ENCODE results near the gene USP2.

USP2 gene

DNA sequence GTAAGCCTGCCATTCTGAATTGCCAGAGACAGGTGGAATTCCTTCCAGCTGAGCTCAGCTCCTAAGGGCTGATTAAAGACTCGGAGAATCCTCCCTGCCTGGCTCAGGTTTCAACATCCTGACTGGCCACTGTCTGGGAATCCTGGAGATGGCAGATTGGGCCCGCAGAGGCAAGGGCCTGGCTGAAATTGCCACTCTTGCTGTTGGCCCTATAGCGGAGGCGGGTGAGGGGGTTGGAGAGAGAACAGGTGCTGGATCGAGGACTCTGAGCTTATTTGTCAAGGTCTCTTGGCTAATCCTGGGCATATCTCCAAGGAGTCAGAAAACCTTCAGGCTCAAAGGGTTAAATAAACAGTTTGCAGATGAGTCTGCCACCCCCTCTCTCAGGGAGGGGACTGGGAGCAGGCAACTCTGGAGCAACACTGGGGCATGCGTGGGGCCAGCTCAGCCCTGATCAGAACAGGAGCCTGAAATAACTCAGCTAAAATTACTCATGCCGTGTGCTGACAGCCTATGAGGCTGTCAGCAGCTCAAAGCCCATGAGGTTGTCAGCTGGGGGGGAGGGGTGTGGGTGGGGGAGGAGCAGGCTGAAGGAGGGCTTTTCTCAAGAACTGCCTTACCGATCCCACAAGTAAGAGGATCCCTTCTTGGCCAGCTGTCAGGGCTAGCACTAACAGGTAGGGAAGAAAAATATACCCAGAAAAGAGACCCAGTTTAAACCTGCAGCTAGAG lies 20.3 kb downstream of the USP2 start:
- Histone ChIP-seq H3K36me3 (ENCODE audit: insufficient read depth, low read length) (peaks cover 21% of the 10 kb centered on the region; the same call in 1 of the 2 replicates), H3K9me3 (ENCODE audit: low read depth, low read length) (no peaks in the 10 kb centered on the region), H3K9ac (ENCODE audit: insufficient read length) (no peak overlapping the region), H3K27ac (no peak overlapping the region), H3K4me3 (no peak overlapping the region)
- DNase-seq (ENCODE audit: low read depth, low spot score): no peak
- TF ChIP-seq FOXP2 (optimal IDR thresholded peaks at IDR 0.05; ENCODE audit: control extremely low read depth, extremely low read length, insufficient read depth) (no peak), EZH2 (IDR thresholded peaks at IDR 0.05) (no peak), POLR2AphosphoS5 (IDR thresholded peaks at IDR 0.05; ENCODE audit: borderline replicate concordance, low read depth, low read length) (no peak)

DNA sequence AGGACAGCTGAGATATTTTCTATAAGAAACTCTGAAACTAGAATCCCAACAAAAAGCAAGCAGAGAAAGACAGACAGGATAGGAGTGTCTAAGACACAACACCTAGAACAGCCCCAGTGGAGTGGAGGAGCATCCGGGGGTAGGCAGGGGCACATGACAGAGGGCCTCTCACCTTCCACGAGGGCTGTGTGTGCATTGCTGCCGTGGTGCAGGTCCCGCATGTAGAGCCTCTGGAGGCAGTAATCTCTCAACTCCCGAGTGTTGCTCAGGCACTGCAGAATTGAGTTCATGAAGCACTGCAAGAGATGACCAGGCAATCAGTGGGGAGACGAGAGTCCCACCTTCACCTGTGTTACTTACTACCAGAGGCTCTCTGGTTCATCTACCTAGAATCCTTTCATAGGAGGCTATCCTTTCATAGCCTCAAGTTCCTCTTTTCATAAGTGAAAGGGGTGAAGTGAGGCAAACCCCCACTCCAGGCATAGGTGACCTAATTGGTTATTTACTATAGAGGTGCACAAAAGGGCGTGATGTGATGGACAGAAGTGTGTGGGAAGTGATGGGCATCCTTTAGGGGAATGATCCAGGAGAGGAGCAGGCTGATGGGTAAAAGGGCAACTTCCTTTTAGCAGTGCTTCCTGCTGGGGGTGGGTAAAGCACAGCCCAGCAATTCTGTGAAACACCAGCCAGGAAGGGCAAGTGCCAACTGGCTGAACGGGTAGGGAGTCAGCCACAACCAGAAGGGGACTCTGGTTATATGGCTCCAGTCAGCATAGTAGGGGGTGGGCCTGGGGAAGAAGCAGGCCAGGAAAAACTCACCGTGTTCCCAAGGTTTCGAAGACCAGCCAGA lies 21.9 kb downstream of the USP2 start:
- H3K4me3 ChIP-seq: no peak overlapping the region
- DNase-seq (ENCODE audit: low read depth, low spot score): no peak
- no peak overlapping the region for H3K9ac ChIP-seq (ENCODE audit: insufficient read length)
- no peaks in the 10 kb centered on the region for H3K9me3 ChIP-seq (ENCODE audit: low read depth, low read length)
- H3K36me3 ChIP-seq (ENCODE audit: insufficient read depth, low read length): peaks cover 22% of the 10 kb centered on the region; the same call in 1 of the 2 replicates
- no peak for TF ChIP-seq FOXP2 (optimal IDR thresholded peaks at IDR 0.05; ENCODE audit: control extremely low read depth, extremely low read length, insufficient read depth)
- no peak overlapping the region for H3K27ac ChIP-seq

DNA sequence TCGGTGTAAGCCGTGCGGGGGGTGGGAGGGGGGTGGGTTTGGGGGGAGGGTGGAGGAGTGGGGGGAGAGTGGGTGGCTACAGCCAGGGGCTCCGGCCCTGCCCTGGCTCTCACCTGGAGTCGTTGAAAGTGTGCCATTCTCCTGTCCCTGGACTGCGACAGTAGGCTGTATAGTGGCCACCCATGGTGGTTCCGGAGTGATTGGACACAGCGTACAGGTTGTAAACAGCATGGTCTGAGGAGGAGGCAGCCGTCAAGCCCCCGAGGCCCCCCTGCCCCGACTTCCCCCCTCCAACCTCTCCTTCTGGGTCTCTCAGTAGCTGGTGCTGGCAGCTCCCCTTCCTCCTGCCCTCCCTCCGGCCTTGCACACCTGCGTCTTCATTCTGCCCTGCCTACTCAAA lies 24.4 kb downstream of the USP2 start:
- Histone ChIP-seq H3K4me3 (no peak overlapping the region), H3K36me3 (ENCODE audit: insufficient read depth, low read length) (peaks cover 22% of the 10 kb centered on the region; the same call in 1 of the 2 replicates), H3K9ac (ENCODE audit: insufficient read length) (no peak overlapping the region), H3K9me3 (ENCODE audit: low read depth, low read length) (no peaks in the 10 kb centered on the region), H3K27ac (no peak overlapping the region)
- no peak for TF ChIP-seq EZH2 (IDR thresholded peaks at IDR 0.05)
- TF ChIP-seq FOXP2 (optimal IDR thresholded peaks at IDR 0.05; ENCODE audit: control extremely low read depth, extremely low read length, insufficient read depth): no peak
- TF ChIP-seq POLR2AphosphoS5 (IDR thresholded peaks at IDR 0.05; ENCODE audit: borderline replicate concordance, low read depth, low read length): no peak
- no peak for DNase-seq (ENCODE audit: low read depth, low spot score)

DNA sequence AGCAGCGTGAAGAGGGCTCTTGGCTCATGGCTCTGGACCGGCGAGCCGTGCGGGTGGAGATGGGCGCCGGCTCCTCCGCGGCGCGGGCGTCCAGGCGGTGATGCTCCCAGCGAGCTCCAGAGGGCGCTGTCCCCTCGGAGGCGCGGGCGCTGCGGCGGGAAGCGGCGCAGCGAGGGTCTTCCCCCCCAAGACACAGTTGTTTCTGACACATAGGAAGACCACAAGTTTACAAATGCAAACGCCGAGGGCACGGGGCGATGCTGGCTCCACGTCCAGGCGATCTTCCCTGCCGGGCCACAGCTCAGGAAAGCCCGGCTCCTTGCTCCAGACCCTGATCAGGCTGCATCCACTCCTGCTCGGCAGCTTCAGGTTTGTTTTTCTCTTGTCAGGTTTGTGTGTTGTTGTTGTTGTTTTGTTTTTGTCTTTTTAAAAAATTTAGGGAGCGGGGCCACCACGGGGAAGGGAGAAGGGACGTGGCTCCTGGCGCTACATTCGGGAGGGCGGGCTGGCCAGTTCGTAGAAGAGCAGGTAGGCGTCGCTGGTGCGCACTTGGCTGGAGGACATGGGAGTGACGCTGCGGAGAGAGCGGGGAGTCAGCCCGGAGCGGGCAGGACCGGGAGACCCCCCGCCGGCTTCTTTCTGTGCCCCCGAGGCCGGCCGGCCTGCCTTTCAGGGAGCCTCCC lies 25.0 kb downstream of the USP2 start:
- Histone ChIP-seq H3K9me3 (ENCODE audit: low read depth, low read length) (no peaks in the 10 kb centered on the region), H3K4me3 (no peak overlapping the region), H3K27ac (no peak overlapping the region), H3K36me3 (ENCODE audit: insufficient read depth, low read length) (peaks cover 22% of the 10 kb centered on the region; the same call in 1 of the 2 replicates), H3K9ac (ENCODE audit: insufficient read length) (no peak overlapping the region)
- DNase-seq (ENCODE audit: low read depth, low spot score): no peak
- no peak for TF ChIP-seq EZH2 (IDR thresholded peaks at IDR 0.05)
- no peak for TF ChIP-seq FOXP2 (optimal IDR thresholded peaks at IDR 0.05; ENCODE audit: control extremely low read depth, extremely low read length, insufficient read depth)
- TF ChIP-seq POLR2AphosphoS5 (IDR thresholded peaks at IDR 0.05; ENCODE audit: borderline replicate concordance, low read depth, low read length): no peak

DNA sequence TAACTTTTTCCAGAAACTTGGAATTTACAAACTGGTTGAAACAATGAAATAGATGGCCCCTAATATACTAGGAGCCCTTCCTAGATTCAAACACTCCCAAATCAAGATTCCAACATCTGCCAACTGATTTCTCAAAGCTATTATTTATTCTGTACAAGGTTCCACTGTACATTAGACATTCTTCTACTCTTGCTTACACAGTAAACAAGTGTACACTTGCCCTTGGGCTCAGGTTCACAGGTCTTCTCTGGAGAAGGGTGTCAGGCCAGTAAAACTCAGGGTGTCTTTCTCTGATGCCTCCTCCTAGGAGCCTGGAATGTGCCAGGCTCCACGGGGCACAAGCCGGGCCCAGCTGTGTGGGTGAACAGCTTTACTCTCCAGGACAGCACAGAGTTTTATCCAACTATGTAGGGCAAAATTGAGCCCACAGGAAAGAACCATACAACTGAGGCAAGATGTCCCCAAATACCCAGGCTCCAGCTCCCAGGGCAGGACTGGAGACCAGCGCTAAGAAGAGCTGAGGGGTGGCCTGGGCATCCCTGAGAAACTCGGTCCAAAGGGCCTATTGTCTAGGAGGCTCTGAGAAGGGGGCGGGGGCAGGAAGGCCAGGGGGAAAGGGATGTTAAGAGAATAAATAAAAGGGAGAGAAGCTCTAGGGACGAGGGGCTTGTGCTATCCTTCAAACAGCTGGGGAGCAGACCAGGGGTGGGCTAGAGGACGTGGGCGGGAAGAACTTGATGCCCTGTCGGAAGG lies 26.2 kb downstream of the USP2 start:
- Histone ChIP-seq H3K36me3 (ENCODE audit: insufficient read depth, low read length) (peaks cover 22% of the 10 kb centered on the region; the same call in 1 of the 2 replicates), H3K4me3 (no peak overlapping the region), H3K9ac (ENCODE audit: insufficient read length) (no peak overlapping the region), H3K9me3 (ENCODE audit: low read depth, low read length) (no peaks in the 10 kb centered on the region), H3K27ac (no peak overlapping the region)
- DNase-seq (ENCODE audit: low read depth, low spot score): no peak
- TF ChIP-seq FOXP2 (optimal IDR thresholded peaks at IDR 0.05; ENCODE audit: control extremely low read depth, extremely low read length, insufficient read depth): no peak
- no peak for TF ChIP-seq POLR2AphosphoS5 (IDR thresholded peaks at IDR 0.05; ENCODE audit: borderline replicate concordance, low read depth, low read length)
- no peak for TF ChIP-seq EZH2 (IDR thresholded peaks at IDR 0.05)

DNA sequence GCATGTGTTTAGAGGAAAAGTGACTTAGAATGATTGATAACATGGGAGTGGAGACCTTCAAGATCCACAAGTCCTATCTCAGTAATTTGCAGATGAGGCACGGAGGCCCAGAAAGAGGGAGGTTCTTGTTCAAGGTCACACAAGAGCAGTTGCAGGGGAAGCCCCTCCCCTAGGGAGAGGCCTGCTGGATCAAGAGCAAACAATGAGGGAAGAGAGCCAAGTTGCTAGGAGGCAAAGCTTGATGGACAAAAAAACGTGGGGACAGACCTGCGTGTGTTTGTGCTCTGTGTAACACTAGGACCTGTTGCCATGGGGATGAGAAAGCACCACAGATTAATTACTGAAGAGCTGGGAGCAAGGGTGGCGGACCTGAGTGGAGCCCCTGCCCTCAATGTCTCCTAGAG lies 28.6 kb downstream of the USP2 start:
- Histone ChIP-seq H3K27ac (no peak overlapping the region), H3K9ac (ENCODE audit: insufficient read length) (no peak overlapping the region), H3K9me3 (ENCODE audit: low read depth, low read length) (no peaks in the 10 kb centered on the region), H3K36me3 (ENCODE audit: insufficient read depth, low read length) (peaks cover 10% of the 10 kb centered on the region; the same call in 1 of the 2 replicates), H3K4me3 (no peak overlapping the region)
- no peak for DNase-seq (ENCODE audit: low read depth, low spot score)
- TF ChIP-seq POLR2AphosphoS5 (IDR thresholded peaks at IDR 0.05; ENCODE audit: borderline replicate concordance, low read depth, low read length): no peak
- no peak for TF ChIP-seq FOXP2 (optimal IDR thresholded peaks at IDR 0.05; ENCODE audit: control extremely low read depth, extremely low read length, insufficient read depth)
- TF ChIP-seq EZH2 (IDR thresholded peaks at IDR 0.05): no peak

DNA sequence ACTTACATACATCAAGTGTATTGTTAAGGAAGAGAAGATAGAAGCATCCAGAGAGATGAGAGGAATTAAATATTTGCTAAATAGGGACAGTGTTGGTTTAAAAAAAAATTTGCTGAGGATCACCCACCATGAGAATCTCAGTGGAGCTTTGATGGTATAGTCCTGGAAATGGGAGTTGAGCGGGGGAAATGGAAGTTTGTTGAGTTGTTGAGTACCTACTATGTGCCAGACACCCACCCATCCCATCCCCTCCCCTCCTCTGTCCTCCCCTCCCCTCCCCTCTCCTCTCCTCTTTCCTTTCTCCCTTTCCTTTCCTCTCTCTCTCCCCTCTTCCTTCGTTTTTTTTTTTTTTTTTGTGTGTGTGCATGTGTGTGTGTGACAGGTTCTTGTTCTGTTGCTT lies 30.3 kb downstream of the USP2 start:
- no peak overlapping the region for H3K4me3 ChIP-seq
- no peaks in the 10 kb centered on the region for H3K9me3 ChIP-seq (ENCODE audit: low read depth, low read length)
- H3K9ac ChIP-seq (ENCODE audit: insufficient read length): no peak overlapping the region
- peaks cover 1% of the 10 kb centered on the region; the same call in 1 of the 2 replicates for H3K36me3 ChIP-seq (ENCODE audit: insufficient read depth, low read length)
- no peak for TF ChIP-seq EZH2 (IDR thresholded peaks at IDR 0.05)
- no peak for TF ChIP-seq FOXP2 (optimal IDR thresholded peaks at IDR 0.05; ENCODE audit: control extremely low read depth, extremely low read length, insufficient read depth)
- TF ChIP-seq POLR2AphosphoS5 (IDR thresholded peaks at IDR 0.05; ENCODE audit: borderline replicate concordance, low read depth, low read length): no peak
- no peak overlapping the region for H3K27ac ChIP-seq
- DNase-seq (ENCODE audit: low read depth, low spot score): no peak

Data from SK-N-MC (cell line).